ENCODE results near the gene MAP2K6. TPM values are rescaled to one million over a fixed set of nuclear protein-coding genes. Genes with fewer than 3 reads are reported as not detected.

Gene MAP2K6
- total and polyA plus RNA-seq, 4 donors = 2.2 to 14.4 (median 7.6) TPM

GRCh38 chr17:69447726-69448125, 33.2 kb downstream of the MAP2K6 start:
- WGBS, 2 donors = 74 to 90% methylated on average over 5 of the region's 5 CpGs
- TF ChIP-seq CTCF (IDR thresholded peaks at IDR 0.05; ENCODE audit: control extremely low read depth, extremely low read depth) = no peak
- no peak for ATAC-seq (ENCODE audit: insufficient read depth, low FRiP score)
- Histone ChIP-seq H3K36me3 (ENCODE audit: control insufficient read depth in 4 of 4, insufficient read depth in 4 of 4, low read length in 4 of 4) (no peaks in the 10 kb centered on the region), H3K27me3 (ENCODE audit: control insufficient read depth in 3 of 3, insufficient read depth in 3 of 3, low read length in 2 of 3) (no peaks in the 10 kb centered on the region), H3K9me3 (ENCODE audit: control insufficient read depth in 4 of 4, insufficient read depth in 3 of 4, low read length in 3 of 4) (no peaks in the 10 kb centered on the region), H3K4me1 (ENCODE audit: control insufficient read depth in 5 of 5, insufficient read depth in 5 of 5, low read length in 5 of 5) (peaks cover 0 to 15% (median 5%) of the 10 kb centered on the region in 5 donors), H3K9ac (ENCODE audit: insufficient read depth in 1 of 2, low read length in 2 of 2) (peak overlapping the region in 1 of 2 donors; percentile 40), H3K4me3 (no peak overlapping the region), H3K27ac (ENCODE audit: low read depth in 1 of 2, low read length in 1 of 2) (no peak overlapping the region)
- peak; percentile 56 to 90 (median 76) for DNase-seq

GRCh38 chr17:69448431-69449102, 34.1 kb downstream of the MAP2K6 start:
- WGBS, 2 donors = 74 to 84% methylated on average over 16 of the region's 16 CpGs
- no peaks in the 10 kb centered on the region for H3K27me3 ChIP-seq (ENCODE audit: control insufficient read depth in 3 of 3, insufficient read depth in 3 of 3, low read length in 2 of 3)
- TF ChIP-seq CTCF (IDR thresholded peaks at IDR 0.05; ENCODE audit: control extremely low read depth, extremely low read depth) = no peak
- peaks cover 0 to 15% (median 4%) of the 10 kb centered on the region in 5 donors for H3K4me1 ChIP-seq (ENCODE audit: control insufficient read depth in 5 of 5, insufficient read depth in 5 of 5, low read length in 5 of 5)
- H3K4me3 ChIP-seq = no peak overlapping the region
- H3K36me3 ChIP-seq (ENCODE audit: control insufficient read depth in 4 of 4, insufficient read depth in 4 of 4, low read length in 4 of 4) = no peaks in the 10 kb centered on the region
- peak; percentile 60 to 80 (median 67) for DNase-seq
- H3K27ac ChIP-seq (ENCODE audit: low read depth in 1 of 2, low read length in 1 of 2) = no peak overlapping the region
- no peaks in the 10 kb centered on the region for H3K9me3 ChIP-seq (ENCODE audit: control insufficient read depth in 4 of 4, insufficient read depth in 3 of 4, low read length in 3 of 4)
- no peak overlapping the region for H3K9ac ChIP-seq (ENCODE audit: insufficient read depth in 1 of 2, low read length in 2 of 2)
- no peak for ATAC-seq (ENCODE audit: insufficient read depth, low FRiP score)

DNA sequence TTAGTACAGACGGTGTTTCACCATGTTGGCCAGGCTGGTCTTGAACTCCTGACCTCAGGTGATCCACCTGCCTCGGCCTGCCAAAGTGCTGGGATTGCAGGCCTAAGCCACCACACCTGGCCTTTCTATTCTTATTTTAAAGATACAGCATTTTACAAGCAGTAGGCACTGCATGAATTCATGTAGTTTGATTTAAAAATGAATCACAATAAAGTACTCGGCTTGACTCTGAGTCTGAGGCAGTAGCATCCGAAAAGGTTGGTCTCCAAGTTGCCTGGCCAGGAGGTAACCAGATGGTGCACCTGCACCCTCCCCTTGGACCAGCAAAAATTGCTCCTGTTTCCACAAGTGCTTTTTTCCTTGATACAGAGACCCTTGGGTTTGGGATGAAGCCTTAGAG, 35.6 kb downstream of the MAP2K6 start:
- Histone ChIP-seq H3K9me3 (ENCODE audit: control insufficient read depth in 4 of 4, insufficient read depth in 3 of 4, low read length in 3 of 4) (no peaks in the 10 kb centered on the region), H3K27me3 (ENCODE audit: control insufficient read depth in 3 of 3, insufficient read depth in 3 of 3, low read length in 2 of 3) (no peaks in the 10 kb centered on the region), H3K4me1 (ENCODE audit: control insufficient read depth in 5 of 5, insufficient read depth in 5 of 5, low read length in 5 of 5) (peaks cover 0 to 15% (median 4%) of the 10 kb centered on the region in 5 donors), H3K36me3 (ENCODE audit: control insufficient read depth in 4 of 4, insufficient read depth in 4 of 4, low read length in 4 of 4) (no peaks in the 10 kb centered on the region), H3K9ac (ENCODE audit: insufficient read depth in 1 of 2, low read length in 2 of 2) (no peak overlapping the region), H3K4me3 (no peak overlapping the region), H3K27ac (ENCODE audit: low read depth in 1 of 2, low read length in 1 of 2) (no peak overlapping the region)
- 94 to 95% methylated on average over 4 of the region's 4 CpGs for WGBS, 2 donors
- TF ChIP-seq CTCF (IDR thresholded peaks at IDR 0.05; ENCODE audit: control extremely low read depth, extremely low read depth) = no peak
- DNase-seq (no peak), ATAC-seq (ENCODE audit: insufficient read depth, low FRiP score) (no peak)

- H3K27me3 ChIP-seq (ENCODE audit: control insufficient read depth in 3 of 3, insufficient read depth in 3 of 3, low read length in 2 of 3) = no peaks in the 10 kb centered on the region
- DNase-seq (no peak), ATAC-seq (ENCODE audit: insufficient read depth, low FRiP score) (no peak)
- H3K4me3 ChIP-seq = no peak overlapping the region
- peaks cover 0 to 15% (median 4%) of the 10 kb centered on the region in 5 donors for H3K4me1 ChIP-seq (ENCODE audit: control insufficient read depth in 5 of 5, insufficient read depth in 5 of 5, low read length in 5 of 5)
- no peak for TF ChIP-seq CTCF (IDR thresholded peaks at IDR 0.05; ENCODE audit: control extremely low read depth, extremely low read depth)
- H3K9ac ChIP-seq (ENCODE audit: insufficient read depth in 1 of 2, low read length in 2 of 2) = no peak overlapping the region
- H3K36me3 ChIP-seq (ENCODE audit: control insufficient read depth in 4 of 4, insufficient read depth in 4 of 4, low read length in 4 of 4) = no peaks in the 10 kb centered on the region
- 89 to 97% methylated on average over 7 of the region's 7 CpGs for WGBS, 2 donors
- no peak overlapping the region for H3K27ac ChIP-seq (ENCODE audit: low read depth in 1 of 2, low read length in 1 of 2)
- no peaks in the 10 kb centered on the region for H3K9me3 ChIP-seq (ENCODE audit: control insufficient read depth in 4 of 4, insufficient read depth in 3 of 4, low read length in 3 of 4)
These were observed 36.4 kb downstream of the MAP2K6 start for GRCh38 chr17:69450918-69451317.

Data from lung (tissue), 12 donors.